ENCODE data around the gene OR9Q1.

The OR9Q1 gene

DNA sequence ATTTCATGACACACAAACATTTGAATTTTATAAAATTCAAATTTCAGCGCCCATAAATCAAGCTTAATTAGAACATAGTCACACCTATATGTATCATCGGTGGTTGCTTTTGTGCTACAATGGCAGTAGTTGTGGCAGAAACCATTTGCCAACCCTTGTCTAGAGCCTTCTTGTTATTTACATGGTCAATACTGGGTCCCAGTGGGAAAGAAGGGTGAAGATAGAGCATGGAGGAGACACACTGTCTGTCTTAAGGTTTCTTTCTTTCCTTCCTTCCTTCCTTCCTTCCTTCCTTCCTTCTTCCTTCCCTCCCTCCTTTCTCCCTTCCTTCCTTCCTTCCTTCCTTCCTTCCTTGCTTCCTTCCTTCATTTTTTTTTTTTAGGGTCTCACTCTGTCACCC, 10.8 kb downstream of the OR9Q1 start:
- no peak for DNase-seq

DNA sequence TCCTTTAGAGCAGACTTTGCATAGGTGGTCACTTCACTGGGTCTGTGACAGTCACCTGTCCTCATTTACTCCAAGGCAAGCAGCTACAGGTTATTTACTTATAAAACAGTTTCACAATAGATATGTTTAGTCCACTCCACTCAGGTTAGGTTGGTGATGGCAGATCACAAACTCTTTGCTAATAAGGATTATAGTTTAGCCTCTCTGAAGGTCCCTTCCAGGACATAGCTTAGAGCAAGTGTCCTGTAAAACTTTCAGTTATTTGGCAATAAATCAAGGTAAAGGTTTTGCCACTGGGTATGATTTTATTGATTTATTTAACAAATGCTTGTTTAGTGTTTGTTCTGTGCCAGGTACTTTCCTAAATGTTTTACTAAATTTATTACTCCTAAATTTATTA, 15.9 kb downstream of the OR9Q1 start:
- no peak for DNase-seq

GRCh38 chr11:58043379-58043778, 19.7 kb downstream of the OR9Q1 start:
- DNase-seq = no peak

DNA sequence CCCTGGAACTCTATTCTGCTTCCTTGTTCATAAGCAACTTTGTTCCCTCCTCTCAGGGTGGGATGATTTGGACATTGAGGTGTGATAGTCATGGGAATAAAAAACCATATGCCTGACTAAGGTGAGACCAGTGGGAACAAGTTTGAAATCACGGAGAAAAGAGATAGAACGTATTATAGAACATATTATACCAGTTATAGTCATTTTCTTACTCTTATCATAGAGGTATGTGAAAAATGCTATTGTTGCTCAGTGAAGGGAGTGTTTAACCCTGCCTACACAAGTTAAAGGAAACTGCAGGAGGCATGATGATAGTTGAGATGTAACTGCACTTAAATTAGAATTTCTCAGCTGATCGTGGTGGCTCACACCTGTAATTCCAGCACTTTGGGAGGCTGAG, 22.6 kb downstream of the OR9Q1 start:
- no peak for DNase-seq

GRCh38 chr11:58047818-58048217, 24.1 kb downstream of the OR9Q1 start:
- DNase-seq = no peak

DNA sequence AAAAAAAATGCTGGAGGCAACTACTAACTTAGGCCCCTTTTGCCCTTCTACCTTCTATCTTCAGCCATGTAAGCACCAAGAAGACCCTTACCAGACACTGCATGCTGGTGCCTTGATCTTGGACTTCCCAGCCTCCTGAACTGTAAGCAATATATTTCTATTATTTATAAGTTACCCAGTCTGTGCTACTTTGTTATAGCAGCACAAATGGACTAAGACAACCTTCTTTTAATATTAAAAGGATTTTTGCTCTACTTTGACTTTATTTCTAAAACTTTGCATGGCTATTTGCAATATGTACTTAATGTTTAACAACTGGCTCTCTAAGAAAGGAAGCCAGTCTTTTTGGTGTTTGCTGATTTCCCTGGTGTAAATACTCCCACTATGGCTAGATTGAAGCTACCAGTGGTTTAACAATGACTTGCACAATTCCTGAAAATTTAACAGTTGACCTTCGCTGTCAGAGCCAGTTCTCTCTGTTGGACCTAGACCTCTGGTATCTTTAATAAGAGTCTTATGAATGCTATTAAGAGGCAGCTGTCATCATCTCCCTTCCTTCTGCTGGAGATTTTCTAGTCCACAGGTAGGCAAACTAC, 32.2 kb downstream of the OR9Q1 start:
- DNase-seq = no peak

DNA sequence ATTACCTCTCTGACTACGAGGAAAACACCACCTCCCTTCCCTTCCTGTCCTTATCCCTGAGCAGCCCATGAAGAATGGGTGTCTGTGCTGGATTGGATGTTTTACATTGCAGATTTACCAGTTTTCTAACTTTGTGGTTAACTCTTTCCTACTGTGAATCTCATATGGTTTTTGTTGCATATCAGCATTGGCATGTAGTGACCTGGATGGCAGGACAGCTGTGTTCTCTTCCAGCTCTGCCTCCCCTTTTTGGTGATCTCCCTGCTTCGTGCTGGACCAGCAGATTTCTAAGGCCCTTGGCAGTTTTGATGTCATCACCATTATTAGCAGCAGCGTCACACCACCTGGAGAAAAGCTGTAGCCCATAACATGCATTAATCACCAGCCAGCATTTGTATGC, 33.8 kb downstream of the OR9Q1 start:
- no peak for DNase-seq

- DNase-seq = no peak
These were observed 34.8 kb downstream of the OR9Q1 start for GRCh38 chr11:58058276-58059006.

DNA sequence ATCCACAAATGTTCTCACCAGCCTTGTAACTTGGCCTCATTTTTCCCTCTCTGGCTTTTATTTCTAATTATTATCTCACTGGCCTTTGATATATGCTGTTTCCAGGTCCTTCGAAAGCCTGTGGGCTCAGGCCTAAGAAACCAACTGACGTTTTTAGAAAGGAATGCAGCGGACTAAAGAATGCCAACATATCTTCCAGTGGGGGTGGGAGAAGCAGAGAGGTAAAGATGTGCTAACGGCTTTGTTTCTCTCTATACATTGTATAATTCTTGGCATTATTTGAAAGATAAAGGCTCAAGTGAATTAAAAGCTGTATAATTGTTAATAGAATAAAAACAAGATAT, 35.3 kb downstream of the OR9Q1 start:
- no peak for DNase-seq

DNA sequence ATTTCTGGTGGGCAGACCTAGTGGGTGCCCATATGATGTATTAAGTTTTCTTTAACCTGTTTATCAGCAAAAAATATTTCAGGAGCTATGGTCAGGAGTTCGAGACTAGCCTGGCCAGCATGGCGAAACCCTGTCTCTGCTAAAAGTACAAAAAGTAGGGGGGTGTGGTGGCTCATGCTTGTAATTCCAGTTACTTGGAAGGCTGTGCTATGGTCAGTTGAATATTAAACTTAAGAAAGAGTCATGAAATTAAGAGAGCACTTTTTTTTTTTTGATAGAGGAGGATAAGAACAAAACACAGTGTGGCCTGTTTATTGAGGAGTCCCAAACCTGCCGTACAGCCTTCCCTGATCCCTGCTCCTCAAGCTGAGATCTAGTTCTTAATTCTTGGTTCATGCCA, 36.9 kb downstream of the OR9Q1 start:
- no peak for DNase-seq

- no peak for DNase-seq
These were observed 37.4 kb downstream of the OR9Q1 start for GRCh38 chr11:58060939-58061672.

DNA sequence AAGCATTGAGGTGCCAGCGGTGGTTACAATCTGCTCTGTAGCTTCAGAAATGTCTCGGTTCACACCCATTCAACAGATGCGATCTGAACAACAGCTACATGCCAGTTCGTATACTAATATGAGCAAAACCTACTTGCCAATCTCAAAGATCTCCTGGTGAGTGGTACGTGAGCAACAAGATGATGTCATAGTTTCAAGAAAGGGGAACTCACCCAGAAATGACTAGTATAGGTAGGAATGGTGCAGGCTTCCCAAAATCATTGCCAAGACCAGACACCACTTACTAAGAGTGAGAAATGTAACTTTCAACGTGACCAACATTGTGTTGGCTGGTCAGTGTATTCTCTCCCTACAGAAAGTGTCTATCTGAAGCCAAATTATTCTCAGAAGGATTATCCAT, 38.1 kb downstream of the OR9Q1 start:
- no peak for DNase-seq

GRCh38 chr11:58067685-58068084, 44.0 kb downstream of the OR9Q1 start:
- no peak for DNase-seq

DNA sequence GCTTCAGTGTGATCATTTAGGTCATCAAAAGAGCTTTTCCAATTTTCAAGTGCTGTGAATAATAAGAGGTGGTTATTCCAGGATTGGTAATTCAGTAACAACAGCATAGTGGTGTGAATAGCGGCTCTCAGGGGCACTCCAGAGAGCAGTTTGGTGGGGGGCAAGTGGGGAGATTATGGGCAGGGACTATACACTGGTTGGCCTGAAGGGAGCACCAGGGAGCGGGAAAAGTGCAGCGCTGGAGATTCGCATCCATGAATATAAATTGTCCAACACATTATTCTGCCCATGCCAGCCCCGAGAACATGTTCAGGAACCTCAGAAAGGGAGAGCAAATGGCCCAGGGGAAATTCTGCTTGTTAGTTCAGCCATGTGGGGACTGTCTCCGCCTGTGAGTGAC, 45.0 kb downstream of the OR9Q1 start:
- no peak for DNase-seq

- no peak for DNase-seq
These were observed 46.9 kb downstream of the OR9Q1 start for GRCh38 chr11:58070585-58070984.

GRCh38 chr11:58075781-58076180, 52.1 kb downstream of the OR9Q1 start:
- DNase-seq = no peak

GRCh38 chr11:58086528-58086927, 62.8 kb downstream of the OR9Q1 start:
- DNase-seq = no peak

- DNase-seq = no peak
These were observed 73.8 kb downstream of the OR9Q1 start for GRCh38 chr11:58097437-58097836.

DNA sequence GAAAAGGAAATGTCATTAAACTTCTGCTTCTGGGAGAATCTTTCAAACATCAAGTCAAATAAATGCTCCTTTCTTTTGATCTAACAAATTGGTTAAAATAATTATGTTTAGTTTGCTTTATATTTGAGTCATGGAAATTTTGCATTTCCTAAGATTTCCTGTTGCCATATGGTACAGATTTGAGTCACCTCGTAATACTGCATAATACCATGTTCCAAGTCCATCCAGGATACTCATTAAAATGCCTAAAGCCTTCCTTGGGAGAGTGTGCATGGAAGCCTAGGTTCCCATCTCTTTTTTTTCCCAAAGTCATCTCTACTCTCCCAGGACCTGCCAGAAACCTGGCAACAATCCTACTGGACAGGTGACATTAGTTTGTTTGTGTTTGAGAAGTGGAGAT, 97.4 kb downstream of the OR9Q1 start:
- DNase-seq = no peak

- no peak for DNase-seq
These were observed 101.8 kb downstream of the OR9Q1 start, which contains the start of gene OR9I1 for GRCh38 chr11:58125469-58125868. Gene OR9I1, minus strand, starts transcription at chr11:58125530. Its CDS starts 6,086 bp downstream, at chr11:58119444.

GRCh38 chr11:58127350-58127749, 103.7 kb downstream of the OR9Q1 start:
- DNase-seq = no peak

- DNase-seq = no peak
These were observed 109.8 kb downstream of the OR9Q1 start for GRCh38 chr11:58133309-58134076.

- DNase-seq = no peak
These were observed 110.5 kb downstream of the OR9Q1 start for GRCh38 chr11:58134151-58134550.

DNA sequence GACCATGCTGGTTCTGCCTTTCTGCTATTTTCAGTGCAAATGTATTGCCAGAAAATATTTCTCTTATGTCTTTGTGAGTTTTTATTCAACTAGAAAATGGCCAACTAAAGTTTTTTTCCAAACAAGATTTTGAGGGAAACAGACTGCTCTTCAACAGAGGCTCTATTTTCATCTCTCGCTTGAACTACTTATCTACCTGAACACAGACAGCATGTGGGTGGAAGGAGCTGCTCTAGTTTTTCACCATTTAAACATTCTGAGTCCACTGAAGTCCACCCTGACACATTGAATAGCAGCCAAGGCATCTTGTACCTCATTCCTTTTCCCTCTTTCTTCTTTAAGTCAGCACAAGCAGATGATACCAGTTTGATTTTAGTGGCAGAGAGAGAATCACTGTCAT, 111.5 kb downstream of the OR9Q1 start:
- DNase-seq = no peak
